Ramos (cell line): Measurements from ENCODE around the gene PPIB.

Experiments used
- in situ Hi-C: fragments of 300-500 bp; cut with MboI; formaldehyde crosslinking; loops from one replicate; pipeline ENCODE4 v1.14.3; 2022; ENCODE audit warnings: low sequenced_read_pairs; ENCODE audit not compliant: unreplicated experiment

Gene PPIB

DNA sequence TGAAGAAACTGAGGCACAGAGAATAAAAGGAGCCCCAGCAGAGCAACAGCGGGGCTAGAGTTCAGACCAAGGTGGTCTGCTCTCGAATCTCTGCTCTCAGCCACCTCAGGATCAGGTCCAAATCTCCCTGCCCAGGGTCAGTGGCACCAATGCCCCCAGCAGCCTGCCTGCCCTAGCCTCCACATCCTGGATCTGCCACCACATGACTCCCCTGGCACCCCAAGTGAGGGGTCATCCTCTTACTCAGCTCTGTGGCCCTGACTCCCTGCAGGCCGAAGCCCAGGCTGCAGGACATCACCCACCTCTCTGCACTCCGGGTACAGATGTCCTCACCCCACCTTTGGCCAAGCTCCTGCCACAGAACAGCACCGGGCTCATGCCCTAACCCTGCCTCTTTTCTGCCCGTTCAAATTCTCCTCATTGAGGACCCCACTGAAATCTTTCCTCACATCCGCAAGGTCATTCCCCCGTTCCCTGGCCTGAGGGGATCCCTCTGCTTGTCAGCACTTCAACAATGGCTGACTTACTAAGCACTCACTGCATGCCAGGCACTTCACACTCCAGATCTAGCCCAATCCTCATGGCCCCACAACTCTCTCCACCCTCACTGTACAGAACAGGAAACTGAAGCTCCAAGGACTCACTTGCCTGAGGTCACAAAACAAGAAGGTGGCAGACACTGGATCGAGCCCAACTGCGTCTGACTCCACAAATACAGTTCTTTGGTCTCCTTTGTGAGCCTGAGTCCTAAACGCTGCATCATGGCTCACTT lies 4.3 kb downstream of the PPIB start:
- in situ Hi-C loops = no loop called here

DNA sequence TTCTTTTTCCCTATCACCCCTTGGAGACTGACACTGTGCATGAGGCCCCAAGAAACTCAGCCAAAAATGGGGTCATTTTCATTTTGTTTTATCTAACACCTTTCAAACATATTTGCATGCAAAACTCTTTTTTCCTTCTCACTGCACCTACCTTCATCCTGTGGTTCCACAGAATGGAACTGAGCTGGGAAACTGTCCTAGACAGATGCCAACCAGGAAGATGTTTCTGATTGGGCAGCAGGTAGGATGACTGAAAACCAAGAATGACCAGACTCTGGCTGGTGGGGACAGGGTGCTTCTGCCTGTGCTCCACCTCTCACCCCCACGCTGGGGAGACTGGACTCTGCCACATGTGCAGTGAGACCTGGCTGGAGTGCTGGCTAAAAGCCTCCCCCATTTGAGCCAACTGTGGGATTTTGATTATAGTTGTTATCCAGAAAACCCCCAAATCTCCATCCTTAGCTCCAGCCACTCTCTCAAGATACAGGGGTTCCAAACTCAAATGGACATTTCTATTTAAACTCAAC lies 5.2 kb downstream of the PPIB start:
- in situ Hi-C loops = no loop called here

DNA sequence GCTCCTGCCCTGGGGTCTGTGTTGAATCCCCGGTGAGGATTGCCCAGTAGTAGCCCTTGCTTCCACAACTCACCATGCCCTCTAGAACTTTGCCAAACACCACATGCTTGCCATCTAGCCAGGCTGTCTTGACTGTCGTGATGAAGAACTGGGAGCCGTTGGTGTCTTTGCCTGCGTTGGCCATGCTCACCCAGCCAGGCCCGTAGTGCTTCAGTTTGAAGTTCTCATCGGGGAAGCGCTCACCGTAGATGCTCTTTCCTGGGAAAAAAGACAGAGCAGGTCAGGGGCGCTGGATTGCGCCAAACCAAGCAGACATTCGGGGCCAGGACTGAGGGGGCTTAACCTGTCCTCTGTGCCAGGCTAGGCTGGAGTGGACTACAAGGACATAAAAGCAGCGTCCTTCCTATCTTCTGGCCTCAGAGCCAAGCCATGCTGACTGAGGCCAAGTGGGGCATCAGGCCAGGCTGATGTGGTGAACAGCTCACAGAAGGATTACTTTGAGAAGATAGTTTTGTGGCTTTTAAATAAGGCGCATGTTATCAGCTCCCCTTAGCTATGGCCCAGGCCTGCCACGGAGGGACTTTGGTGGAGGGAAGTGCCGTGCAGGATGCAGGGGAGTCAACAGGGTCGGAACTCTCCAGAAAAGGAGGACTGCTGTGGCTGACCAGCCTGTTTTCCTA lies 6.0 kb downstream of the PPIB start:
- in situ Hi-C loops = no loop called here

DNA sequence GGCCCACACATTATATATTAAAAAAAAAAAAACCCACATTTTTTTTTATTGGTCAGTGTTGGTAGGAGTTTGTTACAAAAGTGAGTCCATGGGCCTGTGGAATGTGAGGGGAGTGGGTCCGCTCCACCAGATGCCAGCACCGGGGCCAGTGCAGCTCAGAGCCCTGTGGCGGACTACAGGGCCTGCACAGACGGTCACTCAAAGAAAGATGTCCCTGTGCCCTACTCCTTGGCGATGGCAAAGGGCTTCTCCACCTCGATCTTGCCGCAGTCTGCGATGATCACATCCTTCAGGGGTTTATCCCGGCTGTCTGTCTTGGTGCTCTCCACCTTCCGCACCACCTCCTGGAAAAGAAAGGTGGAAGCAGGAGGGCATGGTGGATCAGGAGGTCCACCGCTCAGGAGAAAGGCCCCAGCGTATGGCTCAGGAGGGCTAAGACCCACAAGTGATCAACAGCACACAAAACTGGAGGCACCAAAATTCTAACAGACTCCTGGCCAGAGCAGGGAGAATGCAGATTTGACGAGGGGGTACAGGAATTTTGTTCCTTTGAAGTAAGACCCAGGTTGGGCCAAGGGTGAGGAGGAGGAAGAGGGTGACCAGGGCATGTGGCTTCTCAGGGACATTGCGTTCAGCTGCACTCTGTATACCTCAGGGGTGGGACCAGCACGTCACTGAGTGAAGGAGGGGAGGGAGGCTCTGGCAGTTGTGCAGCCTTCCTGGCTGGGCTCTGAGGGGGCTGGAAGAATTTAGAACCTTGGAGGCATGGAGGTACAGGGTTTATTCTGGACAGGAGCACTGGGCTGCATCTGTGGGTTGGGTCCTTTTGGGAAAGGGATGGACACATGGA lies 6.8 kb downstream of the PPIB start:
- in situ Hi-C loops = no loop called here

DNA sequence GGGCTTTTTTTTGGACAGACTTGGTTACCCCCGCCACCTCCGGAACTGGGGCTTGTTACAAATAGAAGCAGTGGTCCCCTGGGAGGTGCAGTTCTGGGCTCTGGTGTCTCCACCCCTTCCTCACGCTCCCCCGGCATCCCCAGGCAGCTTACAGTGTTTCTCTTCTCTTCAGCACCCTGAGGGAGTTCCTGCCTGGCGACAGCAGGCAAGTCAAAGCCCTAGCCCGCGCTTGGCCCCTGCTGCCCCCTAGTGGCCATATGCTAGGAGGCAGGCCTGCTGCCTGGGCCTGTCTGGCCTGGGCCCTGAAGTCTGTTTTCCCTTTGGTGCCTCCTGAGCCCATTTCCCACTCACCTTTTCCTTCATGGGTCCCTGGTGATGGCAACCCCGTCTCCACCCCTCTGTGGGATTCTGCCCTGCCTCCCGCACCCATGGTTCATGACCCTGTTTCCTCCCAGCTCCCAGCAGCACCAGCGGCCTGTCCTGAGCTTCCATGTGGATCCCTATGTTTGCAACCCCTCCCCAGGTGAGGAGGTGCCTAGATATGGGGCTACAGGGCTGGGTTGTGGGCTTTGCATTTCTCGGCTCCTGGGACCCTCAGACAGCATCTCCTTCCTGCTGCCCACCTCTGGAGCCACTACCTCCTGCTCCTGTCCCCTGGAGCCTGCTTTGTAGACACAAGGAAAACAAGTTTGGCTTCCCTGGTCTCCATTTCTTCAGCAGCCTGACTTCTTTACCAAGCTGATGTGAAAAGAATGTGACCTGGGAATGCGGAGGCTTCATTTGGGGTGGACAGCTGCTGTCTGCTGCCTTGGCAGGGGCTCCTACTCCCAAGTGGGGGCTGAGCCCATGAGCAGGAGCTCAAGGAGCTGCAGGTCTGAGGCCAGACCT lies 9.1 kb downstream of the PPIB start:
- in situ Hi-C loops = loop anchor here (5.0 kb wide), 1 partner anchor 56 kb away; the partner anchor contains the start of gene SNX1

DNA sequence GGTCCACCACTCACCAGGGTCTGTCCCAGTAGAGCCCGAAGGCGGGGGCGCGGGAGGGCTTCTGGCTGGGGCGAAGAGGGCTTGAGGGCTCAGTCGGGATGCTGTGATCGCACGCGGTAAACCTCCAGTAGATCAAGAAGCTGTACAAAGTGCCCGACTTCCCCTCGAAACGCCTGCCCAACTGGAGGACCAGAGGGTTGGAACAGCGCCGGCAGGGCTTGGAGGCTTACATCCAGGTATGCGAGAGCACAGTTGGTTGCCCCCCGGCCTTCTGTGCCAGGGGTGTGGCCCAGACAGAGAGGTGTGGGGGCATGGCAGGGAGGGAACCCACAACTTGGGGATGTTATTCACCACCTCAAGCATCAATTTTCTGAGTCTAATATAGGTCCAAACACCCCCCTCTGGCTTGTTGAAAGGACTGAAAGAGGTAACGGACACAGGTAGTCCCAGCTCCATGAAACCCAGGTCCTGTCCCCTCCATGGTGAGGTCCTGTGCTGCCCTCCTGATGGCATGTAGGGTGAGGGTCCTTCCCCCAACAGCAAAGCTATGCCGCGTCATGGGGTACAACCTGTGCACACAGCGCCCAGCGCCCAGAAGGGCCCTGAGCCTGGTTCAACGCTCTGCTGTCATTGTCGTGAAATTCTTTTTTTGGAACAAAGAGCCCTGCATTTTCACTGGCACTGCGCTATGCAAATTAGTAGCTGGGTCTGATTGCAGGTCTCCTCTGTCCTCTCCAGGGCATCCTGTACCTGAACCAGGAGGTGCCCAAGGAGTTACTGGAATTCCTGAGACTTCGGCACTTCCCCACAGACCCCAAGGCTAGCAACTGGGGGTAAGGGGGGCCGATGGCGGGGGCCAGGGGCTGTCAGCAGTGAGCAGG lies 10.1 kb downstream of the PPIB start:
- in situ Hi-C loops = loop anchor here (5.0 kb wide), 1 partner anchor 55 kb away; the partner anchor contains the start of gene SNX1

DNA sequence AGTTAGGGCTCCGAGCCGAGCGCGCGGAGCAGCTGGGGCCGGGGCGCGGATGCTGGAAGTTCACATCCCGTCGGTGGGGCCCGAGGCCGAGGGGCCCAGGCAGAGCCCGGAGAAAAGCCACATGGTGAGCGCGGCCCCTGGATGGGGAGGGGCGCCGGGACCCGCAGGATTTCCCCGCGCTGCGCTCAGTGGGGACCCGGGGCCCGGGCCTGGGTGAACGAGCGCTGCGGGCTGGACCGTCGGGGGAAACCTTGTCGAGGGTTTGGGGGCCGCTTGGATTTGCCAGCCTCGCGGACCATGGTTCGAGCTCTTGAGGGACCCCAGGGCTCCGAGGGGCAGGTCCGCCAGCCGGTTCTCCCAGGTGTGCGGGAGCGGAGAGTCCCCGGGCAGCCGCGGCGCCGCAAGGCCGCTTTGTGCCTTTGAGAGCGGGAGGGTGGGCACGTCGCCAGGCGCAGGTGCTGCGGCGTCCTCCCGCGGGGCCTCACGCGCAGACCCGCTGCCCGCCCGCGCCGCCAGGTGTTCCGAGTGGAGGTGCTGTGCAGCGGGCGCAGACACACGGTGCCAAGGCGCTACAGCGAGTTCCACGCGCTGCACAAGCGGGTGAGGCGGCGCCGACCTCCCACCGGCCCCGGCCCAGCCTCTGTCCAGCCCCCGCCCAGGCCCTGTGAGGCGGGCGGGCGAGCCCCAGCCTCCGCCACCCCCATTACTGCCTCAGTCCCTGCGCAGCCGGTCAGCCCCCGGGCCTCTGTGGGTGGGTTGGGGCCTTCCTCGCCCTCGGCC lies 10.9 kb downstream of the PPIB start, which contains the start of gene SNX22:
Gene SNX22, plus strand, starts transcription at position 5 of the 780 bp plus-strand sequence. Its CDS starts 45 bp downstream, at position 50.
- in situ Hi-C loops = loop anchor here (5.0 kb wide), 1 partner anchor 55 kb away; the partner anchor contains the start of gene SNX1

DNA sequence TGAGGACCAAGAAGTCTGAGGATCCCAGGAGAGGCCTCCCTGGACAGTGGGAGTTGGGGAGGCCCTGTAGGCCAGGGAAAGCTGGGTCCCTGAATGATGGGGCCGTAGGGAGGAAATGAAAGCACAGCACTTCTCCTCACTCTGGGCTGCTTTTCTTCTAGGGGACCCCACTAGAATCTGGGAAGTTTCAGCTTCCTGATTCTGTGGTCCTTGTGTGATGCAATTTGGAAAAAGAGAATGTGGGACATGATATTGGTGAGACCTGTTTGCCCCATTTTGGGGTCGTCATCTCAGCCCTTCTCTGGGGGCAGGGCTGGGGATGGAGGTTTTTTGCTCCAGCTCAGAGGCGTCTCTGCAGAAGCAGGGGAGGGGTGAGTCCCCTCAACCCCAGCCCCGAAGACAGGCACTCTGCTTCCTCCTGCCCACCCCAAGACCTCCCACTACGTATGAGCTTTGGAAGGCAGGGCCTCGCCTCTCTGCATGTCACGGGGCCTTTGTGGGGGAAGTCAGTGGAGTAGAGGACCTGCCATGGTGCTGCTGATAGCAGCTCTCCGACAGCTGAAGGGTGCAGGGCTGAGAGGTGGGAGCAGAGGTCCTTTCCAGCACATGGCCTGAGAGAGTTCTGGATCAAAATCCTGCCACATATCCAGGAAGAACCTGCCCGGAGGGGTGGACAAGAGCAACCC lies 12.8 kb downstream of the PPIB start:
- in situ Hi-C loops = loop anchor here (5.0 kb wide), 1 partner anchor 53 kb away; the partner anchor contains the start of gene SNX1

DNA sequence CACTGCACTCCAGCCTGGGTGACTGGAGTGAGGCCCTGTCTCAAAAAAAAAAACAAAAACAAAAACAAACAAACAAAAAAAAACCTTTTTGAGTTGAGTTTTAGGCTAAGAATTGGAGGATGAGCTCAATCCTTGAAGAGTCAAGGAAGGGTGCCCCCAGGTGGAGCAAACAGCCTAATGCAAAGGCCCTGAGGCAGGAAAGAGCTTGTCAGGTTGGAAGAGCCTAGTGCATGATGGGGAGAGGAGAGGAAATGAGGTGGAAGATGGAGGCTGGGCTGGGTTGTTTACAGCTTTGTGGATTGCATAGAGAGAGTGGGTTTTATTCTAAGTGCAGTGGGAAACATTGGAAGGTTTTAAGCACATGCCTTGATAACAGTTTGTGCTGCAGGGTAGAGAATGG lies 13.4 kb downstream of the PPIB start:
- in situ Hi-C loops = no loop called here

DNA sequence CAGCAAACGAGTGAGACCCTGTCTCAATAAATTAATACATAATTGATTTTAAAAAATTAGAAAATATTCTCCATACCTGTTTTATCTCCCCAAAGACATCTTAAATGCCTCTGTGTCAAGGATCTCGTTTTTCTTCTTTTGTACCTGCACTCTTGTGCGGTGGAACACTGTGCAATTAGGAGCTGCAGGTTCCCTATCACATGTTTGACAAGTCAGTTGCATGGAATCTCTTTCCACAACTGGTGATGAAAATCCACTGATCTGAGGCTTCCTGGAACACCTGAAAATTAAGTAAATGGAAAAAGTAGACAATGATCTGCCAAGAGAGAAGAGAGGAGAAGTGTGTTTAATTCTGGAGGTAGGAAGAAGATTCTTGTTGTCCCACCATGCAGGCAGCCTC lies 14.2 kb downstream of the PPIB start:
- in situ Hi-C loops = no loop called here

DNA sequence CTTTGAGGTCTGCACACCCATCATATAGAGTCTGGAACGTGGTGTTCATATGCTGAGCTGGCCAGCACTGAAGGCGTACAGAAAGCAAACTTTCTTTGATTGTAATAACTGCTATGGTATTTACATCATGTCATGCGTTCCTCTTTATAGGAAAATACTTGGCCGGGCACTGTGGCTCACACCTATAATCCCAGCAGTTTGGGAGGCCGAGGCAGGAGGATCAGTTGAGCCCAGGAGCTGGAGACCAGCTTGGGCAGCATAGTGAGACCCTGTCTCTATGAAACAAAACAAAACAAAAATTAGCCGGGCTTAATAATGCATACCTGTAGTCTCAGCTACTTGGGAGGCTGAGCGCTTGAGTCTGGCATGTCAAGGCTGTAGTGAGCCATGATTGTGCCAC lies 14.7 kb downstream of the PPIB start:
- in situ Hi-C loops = no loop called here

DNA sequence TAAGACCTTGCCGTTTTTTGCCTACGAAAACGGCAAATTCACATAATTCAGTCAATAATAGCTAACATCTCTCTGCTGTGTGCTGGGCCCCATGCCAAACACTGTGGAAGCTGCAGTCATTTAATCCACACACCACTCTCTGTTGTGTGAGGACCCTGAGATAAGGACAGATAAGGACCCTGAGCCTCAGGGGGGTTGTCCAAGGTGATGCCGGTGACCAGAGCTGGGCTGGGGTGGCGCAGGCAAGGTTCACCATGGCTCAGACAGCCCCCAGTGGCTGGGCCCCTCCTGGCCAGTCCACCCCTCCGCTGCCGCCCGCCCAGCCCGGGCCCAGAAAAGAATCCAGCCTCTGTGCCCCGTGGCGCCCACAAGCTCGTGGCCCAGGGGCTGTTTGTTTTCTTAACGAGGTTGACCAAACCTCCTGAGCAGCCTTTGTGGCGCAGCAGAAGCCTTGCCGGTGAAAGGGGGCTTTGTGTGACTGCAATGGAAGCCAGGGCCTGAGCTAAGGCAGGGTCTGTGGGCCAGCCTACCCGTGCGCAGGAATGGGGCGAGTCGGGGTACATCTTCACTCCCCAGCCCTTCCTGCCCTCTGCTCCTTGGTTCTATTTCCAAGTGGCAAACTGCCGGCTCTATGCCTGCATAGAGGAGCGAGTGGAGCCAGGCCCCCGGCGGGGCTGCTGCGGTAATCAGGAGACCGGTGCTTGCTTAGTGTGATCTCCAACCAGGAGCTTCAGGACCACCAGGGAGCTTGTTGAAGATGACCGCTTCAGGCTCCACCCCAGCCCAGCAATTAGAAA lies 15.7 kb downstream of the PPIB start:
- in situ Hi-C loops = no loop called here

DNA sequence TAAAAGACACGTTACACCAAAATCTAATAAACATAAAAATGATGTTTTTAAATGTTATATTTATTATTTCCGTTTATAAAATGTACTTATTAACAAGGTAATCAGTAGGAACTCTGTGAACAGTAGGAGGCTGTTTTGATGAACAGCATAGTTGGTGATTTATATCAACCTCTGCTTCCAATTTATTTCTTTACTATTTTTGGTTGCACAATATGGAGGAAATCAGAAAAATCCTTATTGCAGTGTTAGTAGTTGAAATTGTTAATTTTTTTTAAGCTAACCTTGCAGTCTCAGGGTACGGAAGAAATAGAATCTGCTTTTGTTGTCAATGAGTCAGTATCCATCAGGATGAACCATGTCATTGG lies 16.3 kb downstream of the PPIB start:
- in situ Hi-C loops = no loop called here

DNA sequence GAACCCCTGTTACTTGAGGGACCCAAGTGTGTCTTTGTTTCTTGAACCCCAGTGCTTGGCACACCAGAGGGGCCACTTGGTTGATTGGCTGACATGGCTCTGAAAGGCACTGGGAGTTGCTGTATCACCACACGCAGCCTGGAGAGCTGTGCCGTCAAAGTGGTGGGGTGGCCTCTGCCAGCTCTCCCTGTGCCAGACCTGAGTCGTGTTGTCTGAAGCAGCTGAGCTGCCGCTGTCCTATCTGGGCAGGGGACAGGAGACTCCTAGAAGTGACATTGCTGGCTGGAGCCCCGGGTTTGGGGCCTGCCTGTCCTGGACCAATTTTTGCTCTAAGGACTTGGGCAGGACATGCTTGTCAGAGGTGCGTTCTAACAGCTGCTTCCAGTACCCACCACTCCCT lies 16.8 kb downstream of the PPIB start:
- in situ Hi-C loops = no loop called here

DNA sequence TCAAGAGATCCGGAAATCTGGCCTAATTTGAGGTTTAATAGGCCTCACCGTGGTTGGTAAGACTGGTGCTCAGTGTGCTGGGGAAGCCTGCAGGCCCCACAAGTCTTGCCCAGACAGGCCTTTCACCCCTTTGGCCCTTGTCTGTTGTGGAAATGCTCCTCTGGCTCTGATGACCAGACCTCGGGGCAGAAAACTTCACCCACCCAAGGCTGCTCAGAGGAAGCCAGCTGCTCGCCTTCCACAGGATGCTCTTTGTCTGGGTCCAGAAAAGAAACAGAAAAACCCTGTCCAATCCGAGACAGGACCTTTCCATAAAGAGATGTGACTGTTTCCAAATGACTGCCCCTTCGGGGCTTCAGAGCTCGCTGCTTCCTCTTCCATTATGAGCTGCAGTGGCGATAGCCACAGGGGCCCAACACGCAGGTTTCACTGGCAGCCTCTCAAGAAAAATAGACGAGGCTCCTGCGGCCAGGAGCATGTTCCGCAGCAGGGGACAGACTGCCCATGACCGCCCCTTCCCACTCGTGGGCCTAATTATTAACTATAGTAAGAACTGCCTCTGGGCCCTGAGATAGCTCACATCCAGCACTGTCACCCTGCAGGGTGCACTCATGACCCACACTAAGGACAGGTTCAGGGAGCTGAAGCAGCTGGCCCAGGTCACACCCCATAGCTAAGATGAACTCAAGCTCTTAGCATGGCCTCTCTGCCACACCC lies 18.1 kb downstream of the PPIB start:
- in situ Hi-C loops = no loop called here

DNA sequence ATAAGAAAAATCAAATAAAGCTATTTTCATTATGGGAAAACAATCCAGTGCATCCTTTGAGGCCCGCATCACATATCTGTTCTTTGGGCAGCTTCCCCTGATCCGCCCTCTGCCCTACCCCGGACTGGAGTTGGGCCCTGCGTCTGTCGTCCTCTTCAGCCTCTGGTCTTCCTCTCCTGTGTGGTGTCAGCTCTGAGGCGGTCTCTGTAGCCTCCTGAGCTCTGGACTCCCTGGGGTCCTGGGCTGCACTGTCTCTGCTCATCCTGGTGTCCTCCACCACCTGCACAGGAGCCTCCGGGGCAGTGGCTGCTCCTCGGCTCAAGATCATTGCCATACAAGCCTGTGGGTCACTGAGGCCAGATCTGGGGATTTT lies 18.6 kb downstream of the PPIB start:
- in situ Hi-C loops = no loop called here
